ENCODE results near the gene ITGBL1. TPM values are rescaled to one million over a fixed set of nuclear protein-coding genes. Genes with fewer than 3 reads are reported as not detected.

ITGBL1 gene
- total and polyA plus RNA-seq, 2 experiments from 2014 or later = 332 to 462 TPM

- peaks cover 3% of the 10 kb centered on the region; the same call in 1 of the 2 replicates for H3K36me3 ChIP-seq (ENCODE audit: low read depth)
- DNase-seq = peak; percentile 82
- H3K4me2 ChIP-seq (ENCODE audit: unreplicated experiment) = peak overlapping the region; percentile 75
- in situ Hi-C loops (cut with MboI) = no loop called here
- H4K20me1 ChIP-seq (ENCODE audit: insufficient read depth) = no peaks in the 10 kb centered on the region; the same call in 1 of the 2 replicates
- H3K27ac ChIP-seq = peak overlapping the region; percentile 25; the same call in 1 of the 2 replicates
- H3K9me2 ChIP-seq (ENCODE audit: insufficient read depth) = no peaks in the 10 kb centered on the region
- peak overlapping the region; percentile 58 for H3K4me3 ChIP-seq
- 3 to 7% methylated on average over 2 of the region's 2 CpGs for WGBS, 2 experiments (ENCODE audit: low coverage in 1 of 2, low lambda C conversion rate in 2 of 2, missing lambda C conversion rate in 2 of 2)
- H3K4me1 ChIP-seq (ENCODE audit: insufficient read depth) = peaks cover 40% of the 10 kb centered on the region
- H3K27me3 ChIP-seq (replicated peaks; ENCODE audit: insufficient read depth) = no peaks in the 10 kb centered on the region
- peaks cover 100% of the 10 kb centered on the region for H3K79me2 ChIP-seq (ENCODE audit: insufficient read depth)
- H3K9ac ChIP-seq = peak overlapping the region; percentile 46
- H2AFZ ChIP-seq = 0 out of 2 replicates have a peak overlapping the region, but pooled peaks have one; percentile 14
- TF ChIP-seq EZH2phosphoT487 (IDR thresholded peaks at IDR 0.05; ENCODE audit: insufficient read depth, low read depth) (no peak), EZH2 (IDR thresholded peaks at IDR 0.05; ENCODE audit: insufficient read depth, poor library complexity, severe bottlenecking) (no peak)
- no peaks in the 10 kb centered on the region for H3K9me3 ChIP-seq (ENCODE audit: low read depth)
- peaks cover 23% of the 10 kb centered on the region; the same call in 1 of the 2 replicates for H3F3A ChIP-seq (ENCODE audit: insufficient read depth)
Measured at GRCh38 chr13:101499406-101499805, 46.9 kb downstream of the ITGBL1 start.

DNA sequence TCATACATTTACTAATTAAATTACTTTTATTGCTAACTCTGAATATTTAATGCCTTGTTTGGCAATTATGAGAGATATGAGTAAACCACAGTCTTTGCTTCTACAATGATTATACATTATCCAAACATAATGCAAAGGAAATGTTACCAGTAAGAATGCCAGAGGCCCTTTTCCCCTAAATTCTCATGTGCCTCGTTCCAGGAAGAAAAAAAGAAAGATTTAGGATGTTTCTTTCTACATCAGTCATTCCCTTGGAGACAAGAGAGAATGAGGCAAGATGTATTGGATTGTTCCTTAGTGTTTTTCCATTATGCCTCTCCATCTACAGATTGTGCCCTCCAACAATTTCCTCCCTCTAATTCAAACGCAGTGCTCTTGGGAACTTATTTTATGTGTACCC, 50.1 kb downstream of the ITGBL1 start:
- no peak for TF ChIP-seq EZH2 (IDR thresholded peaks at IDR 0.05; ENCODE audit: insufficient read depth, poor library complexity, severe bottlenecking)
- no peak for TF ChIP-seq EZH2phosphoT487 (IDR thresholded peaks at IDR 0.05; ENCODE audit: insufficient read depth, low read depth)
- Histone ChIP-seq H3K4me1 (ENCODE audit: insufficient read depth) (peaks cover 40% of the 10 kb centered on the region), H3K79me2 (ENCODE audit: insufficient read depth) (peaks cover 98% of the 10 kb centered on the region), H3K36me3 (ENCODE audit: low read depth) (peaks cover 3% of the 10 kb centered on the region; the same call in 1 of the 2 replicates), H3K9me2 (ENCODE audit: insufficient read depth) (no peaks in the 10 kb centered on the region), H3K27ac (no peak overlapping the region), H3K27me3 (replicated peaks; ENCODE audit: insufficient read depth) (no peaks in the 10 kb centered on the region), H3K4me3 (no peak overlapping the region), H3K9ac (no peak overlapping the region), H4K20me1 (ENCODE audit: insufficient read depth) (peaks cover 9% of the 10 kb centered on the region; the same call in 1 of the 2 replicates), H3K9me3 (ENCODE audit: low read depth) (no peaks in the 10 kb centered on the region), H3F3A (ENCODE audit: insufficient read depth) (peaks cover 23% of the 10 kb centered on the region), H2AFZ (no peak overlapping the region), H3K4me2 (ENCODE audit: unreplicated experiment) (no peak overlapping the region)
- 71 to 75% methylated on average over 2 of the region's 2 CpGs for WGBS, 2 experiments (ENCODE audit: low coverage in 1 of 2, low lambda C conversion rate in 2 of 2, missing lambda C conversion rate in 2 of 2)
- no peak for DNase-seq
- in situ Hi-C loops (cut with MboI) = no loop called here

- Histone ChIP-seq H3K4me3 (no peak overlapping the region), H4K20me1 (ENCODE audit: insufficient read depth) (peaks cover 4% of the 10 kb centered on the region; the same call in 1 of the 2 replicates), H3K9me2 (ENCODE audit: insufficient read depth) (no peaks in the 10 kb centered on the region), H2AFZ (no peak overlapping the region), H3K27ac (peak overlapping the region; percentile 54), H3F3A (ENCODE audit: insufficient read depth) (peaks cover 65% of the 10 kb centered on the region), H3K27me3 (replicated peaks; ENCODE audit: insufficient read depth) (no peaks in the 10 kb centered on the region), H3K9ac (no peak overlapping the region), H3K9me3 (ENCODE audit: low read depth) (no peaks in the 10 kb centered on the region), H3K79me2 (ENCODE audit: insufficient read depth) (peaks cover 93% of the 10 kb centered on the region), H3K4me2 (ENCODE audit: unreplicated experiment) (peak overlapping the region; percentile 72), H3K4me1 (ENCODE audit: insufficient read depth) (peaks cover 55% of the 10 kb centered on the region), H3K36me3 (ENCODE audit: low read depth) (peaks cover 3% of the 10 kb centered on the region; the same call in 1 of the 2 replicates)
- TF ChIP-seq EZH2 (IDR thresholded peaks at IDR 0.05; ENCODE audit: insufficient read depth, poor library complexity, severe bottlenecking) (no peak), EZH2phosphoT487 (IDR thresholded peaks at IDR 0.05; ENCODE audit: insufficient read depth, low read depth) (no peak)
- in situ Hi-C loops (cut with MboI) = no loop called here
- peak; percentile 30 for DNase-seq
Measured at GRCh38 chr13:101511161-101511560, 58.7 kb downstream of the ITGBL1 start.

DNA sequence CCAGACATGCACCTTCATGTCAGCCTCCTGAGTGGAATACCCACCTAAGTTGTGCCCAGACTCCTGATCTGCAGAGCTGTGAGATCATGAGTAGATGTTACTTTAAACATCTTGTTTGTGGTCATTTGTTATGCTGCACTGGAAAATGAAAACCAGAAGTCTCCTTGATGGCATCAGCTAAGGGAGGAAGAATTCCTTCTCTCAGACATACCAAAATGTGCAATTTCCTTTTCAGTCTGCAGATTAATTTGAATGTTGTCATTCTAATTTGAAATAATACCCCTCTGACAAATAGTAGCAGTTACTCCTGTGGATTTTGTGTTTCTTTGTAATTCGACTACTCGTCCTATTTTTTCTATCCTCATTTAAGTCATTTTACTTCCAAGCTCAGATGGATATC, 59.3 kb downstream of the ITGBL1 start:
- Histone ChIP-seq H3K9ac (peak overlapping the region; percentile 17; the same call in 1 of the 2 replicates), H3K79me2 (ENCODE audit: insufficient read depth) (peaks cover 93% of the 10 kb centered on the region), H2AFZ (no peak overlapping the region), H3K27me3 (replicated peaks; ENCODE audit: insufficient read depth) (no peaks in the 10 kb centered on the region), H4K20me1 (ENCODE audit: insufficient read depth) (peaks cover 4% of the 10 kb centered on the region; the same call in 1 of the 2 replicates), H3F3A (ENCODE audit: insufficient read depth) (peaks cover 66% of the 10 kb centered on the region), H3K4me3 (peak overlapping the region; percentile 42), H3K27ac (peak overlapping the region; percentile 54), H3K9me3 (ENCODE audit: low read depth) (no peaks in the 10 kb centered on the region), H3K4me2 (ENCODE audit: unreplicated experiment) (peak overlapping the region; percentile 72), H3K9me2 (ENCODE audit: insufficient read depth) (no peaks in the 10 kb centered on the region), H3K36me3 (ENCODE audit: low read depth) (peaks cover 3% of the 10 kb centered on the region; the same call in 1 of the 2 replicates), H3K4me1 (ENCODE audit: insufficient read depth) (peaks cover 61% of the 10 kb centered on the region)
- TF ChIP-seq EZH2 (IDR thresholded peaks at IDR 0.05; ENCODE audit: insufficient read depth, poor library complexity, severe bottlenecking) (no peak), EZH2phosphoT487 (IDR thresholded peaks at IDR 0.05; ENCODE audit: insufficient read depth, low read depth) (no peak)
- 19 to 33% methylated on average over 2 of the region's 2 CpGs for WGBS, 2 experiments (ENCODE audit: low coverage in 1 of 2, low lambda C conversion rate in 2 of 2, missing lambda C conversion rate in 2 of 2)
- peak; percentile 66 for DNase-seq
- in situ Hi-C loops (cut with MboI) = no loop called here
